Measurements from ENCODE around the gene HHIP.

DNA sequence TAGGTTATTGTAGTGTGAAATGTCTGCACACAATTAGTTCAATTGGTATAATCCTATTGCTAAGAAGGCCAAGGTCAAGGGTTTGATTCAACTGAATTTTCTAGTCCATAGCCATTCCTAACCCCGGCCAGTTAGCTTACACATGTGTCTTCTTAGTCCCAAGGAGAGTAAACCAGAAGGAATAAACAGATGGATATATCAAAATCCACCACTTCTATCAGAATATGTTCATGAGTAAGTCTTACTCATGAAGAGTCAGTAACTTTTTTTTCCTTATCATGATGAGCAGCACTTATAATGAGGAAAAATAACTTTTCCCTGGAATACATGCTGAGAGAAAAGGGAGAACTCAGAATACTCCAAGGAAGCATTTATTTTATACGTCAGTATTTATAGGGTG, 9.5 kb downstream of the HHIP start:
- no peak for TF ChIP-seq POLR2A (conservative IDR thresholded peaks at IDR 0.05)
- TF ChIP-seq POLR2AphosphoS5 (IDR thresholded peaks at IDR 0.05; ENCODE audit: control insufficient read depth, insufficient read depth, low read depth, low read length), result no peak
- no peak for TF ChIP-seq ZMIZ1 (IDR thresholded peaks at IDR 0.05; ENCODE audit: low read depth in 2 of 2, low read length in 2 of 2)
- TF ChIP-seq CEBPG (CRISPR knock-in tag; IDR thresholded peaks at IDR 0.05), result no peak
- TF ChIP-seq CEBPG (tag; conservative IDR thresholded peaks at IDR 0.05 in 1 of 2, IDR thresholded peaks at IDR 0.05 in 1 of 2), result no peak
- no peak for TF ChIP-seq EP300 (IDR thresholded peaks at IDR 0.05; ENCODE audit: low read length)
- TF ChIP-seq SMC3 (conservative IDR thresholded peaks at IDR 0.05; ENCODE audit: insufficient read depth, low read depth, low read length), result no peak
- TF ChIP-seq NR3C1 (CRISPR knock-in tag; IDR thresholded peaks at IDR 0.05), result no peak
- TF ChIP-seq, protein P1, sequence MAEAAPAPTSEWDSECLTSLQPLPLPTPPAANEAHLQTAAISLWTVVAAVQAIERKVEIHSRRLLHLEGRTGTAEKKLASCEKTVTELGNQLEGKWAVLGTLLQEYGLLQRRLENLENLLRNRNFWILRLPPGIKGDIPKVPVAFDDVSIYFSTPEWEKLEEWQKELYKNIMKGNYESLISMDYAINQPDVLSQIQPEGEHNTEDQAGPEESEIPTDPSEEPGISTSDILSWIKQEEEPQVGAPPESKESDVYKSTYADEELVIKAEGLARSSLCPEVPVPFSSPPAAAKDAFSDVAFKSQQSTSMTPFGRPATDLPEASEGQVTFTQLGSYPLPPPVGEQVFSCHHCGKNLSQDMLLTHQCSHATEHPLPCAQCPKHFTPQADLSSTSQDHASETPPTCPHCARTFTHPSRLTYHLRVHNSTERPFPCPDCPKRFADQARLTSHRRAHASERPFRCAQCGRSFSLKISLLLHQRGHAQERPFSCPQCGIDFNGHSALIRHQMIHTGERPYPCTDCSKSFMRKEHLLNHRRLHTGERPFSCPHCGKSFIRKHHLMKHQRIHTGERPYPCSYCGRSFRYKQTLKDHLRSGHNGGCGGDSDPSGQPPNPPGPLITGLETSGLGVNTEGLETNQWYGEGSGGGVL (CRISPR knock-in tag; IDR thresholded peaks at IDR 0.05), result no peak
- TF ChIP-seq POLR2AphosphoS2 (IDR thresholded peaks at IDR 0.05; ENCODE audit: low read length), result no peak
- no peak for TF ChIP-seq MEF2A (IDR thresholded peaks at IDR 0.05; ENCODE audit: control insufficient read depth, low read depth, low read length)
- TF ChIP-seq ZNF121 (CRISPR knock-in tag; conservative IDR thresholded peaks at IDR 0.05), result no peak
